Measurements from ENCODE around the gene HES2. TPM values are rescaled to one million over a fixed set of nuclear protein-coding genes. Genes with fewer than 3 reads are reported as not detected.

The HES2 gene
- total RNA-seq, 1 experiment from 2014 or later = 1.2 TPM

GRCh38 chr1:6468729-6469461 is 49.2 kb upstream of the HES2 start:
- Histone ChIP-seq H2BK5ac (ENCODE audit: insufficient read length, low read length) (no peak overlapping the region), H3K27ac (ENCODE audit: insufficient read length, low read depth, low read length) (no peak overlapping the region), H4K8ac (replicated peaks; ENCODE audit: insufficient read length, low read depth, low read length) (no peak overlapping the region), H3T11ph (ENCODE audit: low read length) (no peak overlapping the region), H2BK20ac (ENCODE audit: low read depth, low read length, poor library complexity, severe bottlenecking) (no peak overlapping the region), H3K4ac (ENCODE audit: low read depth, low read length) (no peak overlapping the region), H4K20me1 (ENCODE audit: control insufficient read depth, insufficient read depth, insufficient read length) (no peaks in the 10 kb centered on the region), H2BK12ac (ENCODE audit: insufficient read length, low read depth, low read length) (no peak overlapping the region), H3K9me3 (ENCODE audit: control insufficient read depth, low read depth, low read length) (no peaks in the 10 kb centered on the region), H3K27me3 (ENCODE audit: insufficient read depth, low read length) (no peaks in the 10 kb centered on the region), H2BK15ac (ENCODE audit: low read depth, low read length) (no peak overlapping the region), H2AFZ (ENCODE audit: low read length) (no peak overlapping the region), H2AK5ac (ENCODE audit: insufficient read length, low read length) (no peak overlapping the region), H3K18ac (ENCODE audit: insufficient read length, low read depth, low read length) (no peak overlapping the region), H3K79me1 (ENCODE audit: insufficient read depth, low read depth, low read length, poor library complexity, severe bottlenecking) (no peaks in the 10 kb centered on the region), H3K23me2 (ENCODE audit: insufficient read length, low read depth, low read length, poor library complexity, severe bottlenecking) (no peaks in the 10 kb centered on the region), H3K9ac (ENCODE audit: extremely low read depth, insufficient read length, low read length) (no peak overlapping the region), H3K79me2 (ENCODE audit: insufficient read depth, low read length) (no peaks in the 10 kb centered on the region), H3K56ac (ENCODE audit: insufficient read length, low read depth, low read length) (no peak overlapping the region), H3K4me1 (ENCODE audit: insufficient read depth, low read length) (no peaks in the 10 kb centered on the region; the same call in 1 of the 2 replicates), H2BK120ac (ENCODE audit: low read depth, low read length, poor library complexity, severe bottlenecking) (no peak overlapping the region), H3K4me2 (ENCODE audit: insufficient read depth, insufficient read length, low read length) (no peak overlapping the region), H3K14ac (ENCODE audit: insufficient read depth, low read length) (no peak overlapping the region), H4K5ac (ENCODE audit: insufficient read length, low read depth, low read length) (no peak overlapping the region), H4K91ac (ENCODE audit: insufficient read length, low read depth, low read length) (no peak overlapping the region), H3K23ac (ENCODE audit: insufficient read length, low read depth, low read length) (no peak overlapping the region)
- Mint-ChIP-seq H3K4me1 (peaks cover 3 to 25% of the 10 kb centered on the region in 2 experiments; a peak in 3 of 4 replicates), H3K9me3 (no peaks in the 10 kb centered on the region), H3K4me3 (no peak overlapping the region), H3K36me3 (ENCODE audit: insufficient read depth in 1 of 3, low read depth in 3 of 3) (peaks cover 19 to 51% (median 49%) of the 10 kb centered on the region in 3 experiments; a peak in 6 of 7 replicates), H3K27ac (no peak overlapping the region; a peak in 1 of 7 replicates), H3K27me3 (ENCODE audit: low read depth) (no peaks in the 10 kb centered on the region; the same call in 1 of the 2 replicates)
- DNase-seq = no peak
- TF ChIP-seq CTCF (conservative IDR thresholded peaks at IDR 0.05) = no peak
- no CpG with 5 or more reads among the region's 13 CpGs for WGBS (ENCODE audit: extremely low coverage, insufficient read length, low lambda C conversion rate)
